Motor neuron (in vitro differentiated cells): ENCODE results near the gene TMEM214. TPM values are rescaled to one million over a fixed set of nuclear protein-coding genes. Genes with fewer than 3 reads are reported as not detected.

ENCODE experiments used
- ATAC-seq, 8 experiments: fragments of 200-7000 bp; cut with Tn5 transposase; replicated peaks in 6 of 8; 2 replicates each; pipeline ENCODE4 v1.8.0; 2021; ENCODE audit warnings: mild to moderate bottlenecking in 8 of 8, moderate library complexity in 8 of 8
- H3K27ac ChIP-seq, 2 donors: fragments of 250-450 bp; sonication (Bioruptor Pico); 2 replicates each; pipeline ENCODE4 v1.9.0; 2021; ENCODE audit warnings: antibody characterized with exemption in 2 of 2, mild to moderate bottlenecking in 2 of 2, moderate library complexity in 1 of 2
- H3K4me1 ChIP-seq, 2 donors: fragments of 250-450 bp; sonication (Bioruptor Pico); replicated peaks in 1 of 2; 2 replicates each; pipeline ENCODE4 v1.6.1; 2021; ENCODE audit warnings: antibody characterized with exemption in 2 of 2, mild to moderate bottlenecking in 2 of 2, moderate library complexity in 1 of 2
- H3K4me3 ChIP-seq, 5 donors: fragments of 250-450 bp; sonication (Bioruptor Pico); 2 replicates each; pipeline ENCODE4 v1.9.0; 2021; ENCODE audit warnings: antibody characterized with exemption in 5 of 5, mild to moderate bottlenecking in 5 of 5, moderate library complexity in 4 of 5
- WGBS, 10 experiments: fragments of 450-650 bp; shearing (Covaris generic); methylation state at CpG; one replicate each; pipeline ENCODE4 v1.0.0; 2022; 5-methylcytosine and 5-hydroxymethylcytosine counted together
- in situ Hi-C, 9 experiments: fragments of 400-800 bp; cut with MboI; loops; one replicate each; pipeline ENCODE4 v1.15.0; 2021; ENCODE audit warnings: low sequenced_read_pairs in 9 of 9, low pct_unique_long_range_greater_than_20kb in 2 of 9; ENCODE audit not compliant: unreplicated experiment in 9 of 9
- total RNA-seq, 8 experiments: library from RNA; unstranded; fragments of 300-600 nt; gene quantifications; 2 replicates each; pipeline versions ENCODE4 v1.2.3 to v1.2.4, GENCODE V29; 2022

TMEM214 gene
- total RNA-seq, 8 experiments from 2014 or later = 11.8 to 44.1 (median 30.1) TPM

- no peak overlapping the region for H3K4me3 ChIP-seq
- ATAC-seq = peak in 1 of 8 experiments; percentile 30
- peaks cover 4 to 5% of the 10 kb centered on the region in 2 donors for H3K4me1 ChIP-seq
- in situ Hi-C loops = loop anchor here in 1 of 9 experiments (25.0 kb wide), 1 partner anchor 189 kb away; the partner anchor contains the start of gene DPYSL5
- H3K27ac ChIP-seq = no peak overlapping the region
- WGBS, 10 experiments = 60 to 100% (median 90%) methylated on average over 1 to 6 of the region's 24 CpGs; no CpG with 5 or more reads in 5 of the 10 experiments
These were observed 6.6 kb upstream of the TMEM214 start for GRCh38 chr2:27025861-27026851.

GRCh38 chr2:27027211-27027651 is 5.5 kb upstream of the TMEM214 start:
- peaks cover 2 to 4% of the 10 kb centered on the region in 2 donors for H3K4me1 ChIP-seq
- in situ Hi-C loops = loop anchor here in 1 of 9 experiments (25.0 kb wide), 1 partner anchor 190 kb away; the partner anchor contains the start of gene DPYSL5
- peak in 1 of 8 experiments; percentile 17 for ATAC-seq
- H3K27ac ChIP-seq = no peak overlapping the region
- no peak overlapping the region for H3K4me3 ChIP-seq
- 60 to 100% (median 85%) methylated on average over 1 to 4 of the region's 10 CpGs; no CpG with 5 or more reads in 7 of the 10 experiments for WGBS, 10 experiments

- WGBS, 10 experiments = 50 to 94% (median 77%) methylated on average over 1 to 2 of the region's 2 CpGs; no CpG with 5 or more reads in 6 of the 10 experiments
- no peak for ATAC-seq
These were observed 3.7 kb upstream of the TMEM214 start for GRCh38 chr2:27029051-27029450.

DNA sequence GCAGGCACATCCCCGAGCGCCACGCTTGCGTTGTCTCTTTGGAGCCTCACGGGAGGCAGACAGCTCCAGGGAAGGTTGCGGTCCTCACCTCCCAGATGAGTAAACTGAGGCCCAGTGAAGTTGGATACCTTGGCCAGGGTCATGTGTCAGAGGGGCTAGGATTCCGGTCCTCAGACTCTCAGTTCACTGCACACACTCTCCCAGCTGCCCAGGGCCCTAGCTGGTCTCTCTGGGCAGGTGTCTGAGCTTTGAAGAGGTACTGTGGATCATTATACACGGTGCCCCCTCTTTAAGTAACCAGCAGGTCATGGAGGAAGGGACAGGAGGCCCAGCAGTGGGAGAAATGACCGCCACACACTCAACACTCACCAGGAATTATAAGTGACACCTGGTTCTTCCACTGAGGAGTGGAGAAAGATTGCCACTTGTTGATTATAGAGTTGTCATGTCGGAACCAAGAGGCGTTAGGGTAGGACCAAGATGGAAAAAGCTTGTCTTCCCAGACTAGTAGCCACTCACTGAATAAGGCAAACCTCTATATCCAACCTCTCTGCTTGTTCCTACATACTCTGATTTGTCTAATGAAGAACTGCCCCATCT is 588 bp downstream of the TMEM214 start:
- 0 to 83% (median 20%) methylated on average over 1 to 3 of the region's 11 CpGs; no CpG with 5 or more reads in 5 of the 10 experiments for WGBS, 10 experiments
- H3K27ac ChIP-seq = peak overlapping the region; percentile 78 to 91
- peaks cover 10 to 12% of the 10 kb centered on the region in 2 donors for H3K4me1 ChIP-seq
- H3K4me3 ChIP-seq = peak overlapping the region; percentile 52 to 94 (median 81)
- no peak for ATAC-seq
- in situ Hi-C loops = loop anchor here in 1 of 9 experiments (25.0 kb wide), 1 partner anchor 196 kb away; the partner anchor contains the start of gene DPYSL5

More at GRCh38 chr2:27029051-27029450, 3.7 kb upstream of the TMEM214 start:
- no peak overlapping the region for H3K4me3 ChIP-seq
- H3K27ac ChIP-seq = no peak overlapping the region
- H3K4me1 ChIP-seq = peaks cover 7 to 9% of the 10 kb centered on the region in 2 donors
- in situ Hi-C loops = loop anchor here in 1 of 9 experiments (25.0 kb wide), 1 partner anchor 192 kb away; the partner anchor contains the start of gene DPYSL5

- Histone ChIP-seq H3K4me3 (no peak overlapping the region), H3K27ac (no peak overlapping the region), H3K4me1 (peaks cover 8% of the 10 kb centered on the region in 2 donors)
- WGBS, 10 experiments = 88% methylated on average over 3 of the region's 6 CpGs; no CpG with 5 or more reads in 9 of the 10 experiments
- no peak for ATAC-seq
- in situ Hi-C loops = loop anchor here in 1 of 9 experiments (25.0 kb wide), 1 partner anchor 201 kb away; the partner anchor contains the start of gene DPYSL5
These were observed 5.2 kb downstream of the TMEM214 start for GRCh38 chr2:27038012-27038411.

DNA sequence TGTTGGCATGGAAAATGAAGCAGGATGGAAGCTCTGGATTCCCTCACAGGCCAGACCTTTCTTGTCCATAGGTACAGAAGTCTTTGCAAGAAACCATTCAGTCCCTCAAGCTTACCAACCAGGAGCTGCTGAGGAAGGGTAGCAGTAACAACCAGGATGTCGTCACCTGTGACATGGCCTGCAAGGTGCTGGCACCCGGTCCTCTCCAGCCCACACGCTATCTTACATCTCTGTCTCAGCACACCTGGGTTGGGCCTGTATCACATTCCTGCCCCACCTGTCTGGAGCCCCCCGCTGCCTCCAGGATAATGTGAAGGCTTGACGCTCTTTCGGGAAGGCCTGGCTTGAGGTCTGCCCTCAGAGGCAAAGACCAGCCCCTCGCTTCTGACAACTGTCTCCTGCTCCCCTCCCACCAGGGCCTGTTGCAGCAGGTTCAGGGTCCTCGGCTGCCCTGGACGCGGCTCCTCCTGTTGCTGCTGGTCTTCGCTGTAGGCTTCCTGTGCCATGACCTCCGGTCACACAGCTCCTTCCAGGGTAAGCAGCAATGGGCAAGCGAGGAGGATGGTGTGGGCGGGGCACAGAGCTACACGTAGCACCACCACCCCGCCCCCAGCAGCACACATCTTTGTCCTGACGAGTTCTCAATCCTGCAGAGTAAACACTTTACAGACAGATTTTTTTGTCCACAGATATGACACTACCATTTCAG is 6.0 kb downstream of the TMEM214 start:
- WGBS, 10 experiments = 80 to 100% (median 87%) methylated on average over 1 to 6 of the region's 17 CpGs; no CpG with 5 or more reads in 3 of the 10 experiments
- in situ Hi-C loops = loop anchor here in 1 of 9 experiments (25.0 kb wide), 1 partner anchor 201 kb away; the partner anchor contains the start of gene DPYSL5
- peaks cover 5% of the 10 kb centered on the region in 2 donors for H3K4me1 ChIP-seq
- H3K4me3 ChIP-seq = no peak overlapping the region
- no peak overlapping the region for H3K27ac ChIP-seq
- ATAC-seq = peak in 2 of 8 experiments; percentile 10 to 14

DNA sequence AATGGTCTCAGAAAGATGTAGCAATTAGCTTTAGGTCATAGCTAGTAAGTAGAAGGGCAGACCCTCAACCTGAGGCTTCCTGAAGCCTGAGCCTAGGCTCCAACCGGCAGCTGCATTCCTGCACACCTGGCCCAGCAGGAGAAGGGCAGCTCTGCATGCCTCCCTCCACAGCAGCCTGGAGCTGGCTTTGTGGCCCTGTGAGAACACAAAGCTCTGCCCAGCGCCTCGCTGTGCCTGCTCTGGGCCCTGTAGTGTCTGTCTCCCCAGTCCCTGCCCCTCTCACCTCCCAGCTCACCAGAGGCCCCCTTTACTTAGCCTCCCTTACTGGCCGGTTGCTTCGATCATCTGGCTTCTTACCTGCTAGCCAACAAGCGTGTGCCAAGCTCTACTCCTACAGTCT is 6.7 kb downstream of the TMEM214 start:
- Histone ChIP-seq H3K27ac (no peak overlapping the region), H3K4me1 (no peaks in the 10 kb centered on the region), H3K4me3 (no peak overlapping the region)
- no peak for ATAC-seq
- WGBS, 10 experiments = 40 to 100% (median 90%) methylated on average over 1 to 2 of the region's 6 CpGs; no CpG with 5 or more reads in 5 of the 10 experiments
- in situ Hi-C loops = loop anchor here in 1 of 9 experiments (25.0 kb wide), 1 partner anchor 202 kb away; the partner anchor contains the start of gene DPYSL5

- peak in 2 of 8 experiments; percentile 5 to 10 for ATAC-seq
- WGBS, 10 experiments = 58 to 100% (median 100%) methylated on average over 2 to 4 of the region's 7 CpGs; no CpG with 5 or more reads in 7 of the 10 experiments
- H3K27ac ChIP-seq = no peak overlapping the region
- in situ Hi-C loops = loop anchor here in 1 of 9 experiments (25.0 kb wide), 1 partner anchor 203 kb away; the partner anchor contains the start of gene DPYSL5
- no peaks in the 10 kb centered on the region for H3K4me1 ChIP-seq
- no peak overlapping the region for H3K4me3 ChIP-seq
These were observed 7.1 kb downstream of the TMEM214 start for GRCh38 chr2:27039871-27040270.

DNA sequence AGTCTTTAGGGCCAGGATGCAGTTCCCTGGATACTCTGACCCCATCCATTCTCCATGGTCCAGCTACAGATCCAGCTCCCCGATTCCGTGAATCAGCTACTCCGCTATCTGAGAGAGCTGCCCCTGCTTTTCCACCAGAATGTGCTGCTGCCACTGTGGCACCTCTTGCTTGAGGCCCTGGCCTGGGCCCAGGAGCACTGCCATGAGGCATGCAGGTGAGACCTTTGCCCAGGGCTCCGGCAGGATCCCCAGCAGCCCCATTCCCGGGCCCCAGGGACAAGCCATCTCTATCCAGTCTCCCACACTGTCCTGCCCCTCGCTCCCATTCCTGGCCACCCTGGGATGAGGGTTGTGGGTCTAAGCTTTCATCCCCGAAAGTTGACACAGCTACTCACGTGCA is 7.5 kb downstream of the TMEM214 start:
- ATAC-seq = peak in 3 of 8 experiments; percentile 10 to 15 (median 14)
- WGBS, 10 experiments = 60 to 100% (median 91%) methylated on average over 1 to 4 of the region's 8 CpGs; no CpG with 5 or more reads in 6 of the 10 experiments

DNA sequence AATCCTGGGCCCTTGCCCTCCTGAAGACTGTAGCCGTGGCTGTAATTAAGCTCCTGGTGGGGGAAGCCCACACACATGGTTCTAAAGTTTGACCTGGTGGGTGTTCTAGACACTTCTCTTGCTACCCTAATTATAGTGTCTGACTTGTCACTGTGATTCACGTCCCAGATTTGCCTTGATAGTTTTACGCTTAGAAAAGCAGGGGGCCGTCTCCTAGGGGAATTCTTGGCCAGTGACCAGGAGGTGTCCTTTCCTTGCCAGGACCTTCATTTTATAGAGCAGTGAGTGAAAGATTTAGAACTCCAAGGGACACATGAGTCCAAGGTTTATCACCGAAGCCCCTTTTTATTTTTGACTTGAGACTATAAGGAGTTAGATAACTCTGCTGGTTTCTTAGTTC is 9.0 kb downstream of the TMEM214 start:
- in situ Hi-C loops = loop anchor here in 1 of 9 experiments (25.0 kb wide), 1 partner anchor 204 kb away; the partner anchor contains the start of gene DPYSL5
- no peak overlapping the region for H3K27ac ChIP-seq
- 54 to 90% (median 74%) methylated on average over 1 to 5 of the region's 5 CpGs; no CpG with 5 or more reads in 2 of the 10 experiments for WGBS, 10 experiments
- H3K4me3 ChIP-seq = no peak overlapping the region
- ATAC-seq = peak in 1 of 8 experiments; percentile 8
- no peaks in the 10 kb centered on the region for H3K4me1 ChIP-seq

More for the DNA sequence above, 7.5 kb downstream of the TMEM214 start:
- Histone ChIP-seq H3K27ac (no peak overlapping the region), H3K4me1 (no peaks in the 10 kb centered on the region), H3K4me3 (no peak overlapping the region)
- in situ Hi-C loops = loop anchor here in 1 of 9 experiments (25.0 kb wide), 1 partner anchor 203 kb away; the partner anchor contains the start of gene DPYSL5

- H3K4me1 ChIP-seq = no peaks in the 10 kb centered on the region
- no peak for ATAC-seq
- WGBS, 10 experiments = 69 to 100% (median 89%) methylated on average over 1 to 10 of the region's 10 CpGs; no CpG with 5 or more reads in 1 of the 10 experiments
- no peak overlapping the region for H3K4me3 ChIP-seq
- in situ Hi-C loops = loop anchor here in 1 of 9 experiments (25.0 kb wide), 1 partner anchor 205 kb away; the partner anchor contains the start of gene DPYSL5
- no peak overlapping the region for H3K27ac ChIP-seq
These were observed 9.4 kb downstream of the TMEM214 start for GRCh38 chr2:27042159-27042661.
